Gastrocnemius medialis (tissue), 4 donors: ENCODE data around the gene ATP13A3. TPM values are rescaled to one million over a fixed set of nuclear protein-coding genes. Genes with fewer than 3 reads are reported as not detected.
"Not testable (repeated sequence)": the region's sequence is repeated elsewhere in the genome, so short reads cannot be mapped to it uniquely, and the experiment has no call there.

Source experiments
- ATAC-seq, 2 donors: fragments of 150-250 bp; one replicate each; pipeline ENCODE4 v1.9.1; 2016
- DNase-seq, 2 donors: peaks; one replicate each; pipeline ENCODE4 v3.0.0-alpha.2; 2019
- H3K27ac ChIP-seq, 4 donors: fragments of 200-600 bp; sonication (generic); 1 replicate in 1 of 4; 2 replicates in 3 of 4; pipeline ENCODE4 v1.5.1; 2016 to 2018; ENCODE audit warnings: mild to moderate bottlenecking in 2 of 4, moderate library complexity in 1 of 4
- H3K27me3 ChIP-seq, 3 donors: fragments of 200-600 bp; sonication (generic) in 2 of 3; 1 replicate in 1 of 3; 2 replicates in 2 of 3; pipeline versions ENCODE4 v1.5.1 to v1.6.0; 2016 to 2019; ENCODE audit warnings: mild to moderate bottlenecking in 1 of 3, moderate library complexity in 1 of 3
- H3K36me3 ChIP-seq, 2 donors: fragments of 200-600 bp; sonication (generic) in 1 of 2; one replicate each; pipeline ENCODE4 v1.5.1; 2017 to 2018
- H3K4me1 ChIP-seq, 2 donors: fragments of 200-600 bp; sonication (generic) in 1 of 2; one replicate each; pipeline ENCODE4 v1.5.1; 2016 to 2017; ENCODE audit warnings: mild to moderate bottlenecking in 2 of 2
- H3K4me3 ChIP-seq, 4 donors: fragments of 200-600 bp; sonication (generic) in 3 of 4; 1 replicate in 1 of 4; 2 replicates in 3 of 4; pipeline ENCODE4 v1.5.1; 2016 to 2019; ENCODE audit warnings: mild to moderate bottlenecking in 2 of 4
- H3K9me3 ChIP-seq, 3 donors: fragments of 200-600 bp; sonication (generic) in 2 of 3; 1 replicate in 1 of 3; 2 replicates in 2 of 3; pipeline ENCODE4 v1.5.1; 2016 to 2019
- CTCF ChIP-seq, 5 experiments: fragments of 450-650 bp in 3 of 5; fragments of 200-600 bp in 2 of 5; sonication (generic) in 2 of 5; IDR thresholded peaks in 4 of 5; conservative IDR thresholded peaks in 1 of 5; 1 replicate in 4 of 5; 2 replicates in 1 of 5; pipeline ENCODE4 v1.5.1; 2016 to 2019; ENCODE audit warnings: antibody characterized with exemption in 5 of 5, mild to moderate bottlenecking in 3 of 5, moderate library complexity in 3 of 5
- POLR2A ChIP-seq, 2 donors: fragments of 450-650 bp; IDR thresholded peaks; one replicate each; pipeline ENCODE4 v1.6.1; 2017; ENCODE audit warnings: antibody characterized with exemption in 2 of 2, mild to moderate bottlenecking in 2 of 2, moderate library complexity in 2 of 2
- in situ Hi-C, 4 donors: fragments of 200-750 bp; cut with MboI; loops; one replicate each; pipeline versions ENCODE4 v1.15.0 to v1.8.0; 2017; ENCODE audit warnings: low sequenced_read_pairs in 4 of 4
- intact Hi-C: fragments of 100-400 bp; cut with DNase I; formaldehyde crosslinking; loops from one replicate; pipeline ENCODE4 v1.15.1; 2023; ENCODE audit warnings: low total_unique reads
- total RNA-seq, 4 donors: library from RNA; depleted of rRNA; stranded (reverse); fragments of >200 nt; gene quantifications; one replicate each; pipeline versions ENCODE4 v1.1.0 to v1.2.3, GENCODE V29; 2016

ATP13A3 gene
- total RNA-seq, 4 donors from 2014 or later: 31.8 to 90.2 (median 57.3) TPM

GRCh38 chr3:194504146-194504545, 17.3 kb upstream of the ATP13A3 start:
- Histone ChIP-seq H3K9me3 (no peaks in the 10 kb centered on the region), H3K27ac (no peak overlapping the region), H3K27me3 (no peaks in the 10 kb centered on the region), H3K36me3 (no peaks in the 10 kb centered on the region), H3K4me1 (no peaks in the 10 kb centered on the region), H3K4me3 (no peak overlapping the region)
- no peak for TF ChIP-seq CTCF (IDR thresholded peaks at IDR 0.05 in 4 of 5, conservative IDR thresholded peaks at IDR 0.05 in 1 of 5)
- DNase-seq (no peak), ATAC-seq (no peak)
- intact Hi-C loops: no loop called here
- in situ Hi-C loops: no loop called here

GRCh38 chr3:194503081-194503531, 16.3 kb upstream of the ATP13A3 start:
- no peaks in the 10 kb centered on the region for H3K36me3 ChIP-seq

GRCh38 chr3:194500198-194500597, 13.4 kb upstream of the ATP13A3 start:
- DNase-seq (no peak), ATAC-seq (no peak)
- H3K27ac ChIP-seq: no peak overlapping the region
- H3K9me3 ChIP-seq: no peaks in the 10 kb centered on the region
- TF ChIP-seq POLR2A (IDR thresholded peaks at IDR 0.05): no peak
- no peak for TF ChIP-seq CTCF (IDR thresholded peaks at IDR 0.05 in 4 of 5, conservative IDR thresholded peaks at IDR 0.05 in 1 of 5)
- no peaks in the 10 kb centered on the region for H3K27me3 ChIP-seq
- in situ Hi-C loops (no loop called here), intact Hi-C loops (no loop called here)
- no peak overlapping the region for H3K4me3 ChIP-seq
- peaks cover 10 to 23% of the 10 kb centered on the region in 2 donors for H3K4me1 ChIP-seq
- no peaks in the 10 kb centered on the region for H3K36me3 ChIP-seq

More at GRCh38 chr3:194503081-194503531, 16.3 kb upstream of the ATP13A3 start:
- in situ Hi-C loops: no loop called here
- no peaks in the 10 kb centered on the region for H3K9me3 ChIP-seq
- H3K4me1 ChIP-seq: peaks cover 1 to 3% of the 10 kb centered on the region in 2 donors
- intact Hi-C loops: no loop called here
- H3K4me3 ChIP-seq: no peak overlapping the region
- no peak overlapping the region for H3K27ac ChIP-seq
- H3K27me3 ChIP-seq: no peaks in the 10 kb centered on the region
- TF ChIP-seq POLR2A (IDR thresholded peaks at IDR 0.05): no peak
- TF ChIP-seq CTCF (IDR thresholded peaks at IDR 0.05 in 4 of 5, conservative IDR thresholded peaks at IDR 0.05 in 1 of 5): no peak
- DNase-seq: no peak
- no peak for ATAC-seq

GRCh38 chr3:194499516-194499915, 12.7 kb upstream of the ATP13A3 start:
- H3K4me3 ChIP-seq, intact Hi-C loops, ATAC-seq, H3K9me3 ChIP-seq, H3K27me3 ChIP-seq, DNase-seq, in situ Hi-C loops, H3K27ac ChIP-seq, H3K36me3 ChIP-seq: not testable (repeated sequence)
- H3K4me1 ChIP-seq: peaks cover 10 to 23% of the 10 kb centered on the region in 2 donors

GRCh38 chr3:194497799-194498575, 11.2 kb upstream of the ATP13A3 start:
- peak overlapping the region in 2 of 4 donors; percentile 0 to 67 for H3K27ac ChIP-seq
- H3K36me3 ChIP-seq: no peaks in the 10 kb centered on the region
- peak; percentile 88 to 96 for ATAC-seq
- H3K4me3 ChIP-seq: no peak overlapping the region
- intact Hi-C loops: no loop called here
- H3K27me3 ChIP-seq: no peaks in the 10 kb centered on the region
- in situ Hi-C loops: no loop called here
- TF ChIP-seq CTCF (IDR thresholded peaks at IDR 0.05 in 4 of 5, conservative IDR thresholded peaks at IDR 0.05 in 1 of 5) (no peak), POLR2A (IDR thresholded peaks at IDR 0.05) (no peak)
- peak; percentile 35 to 43 for DNase-seq
- peaks cover 10 to 23% of the 10 kb centered on the region in 2 donors for H3K4me1 ChIP-seq
- H3K9me3 ChIP-seq: no peaks in the 10 kb centered on the region
